HCT116 (cell line): ENCODE data around the gene ATP8B4. TPM values are rescaled to one million over a fixed set of nuclear protein-coding genes. Genes with fewer than 3 reads are reported as not detected.

Experiments
- ATAC-seq: fragments of 200-7000 bp; cut with Tn5 transposase; 2 replicates; pipeline ENCODE4 v1.9.1; 2020; ENCODE audit warnings: mild to moderate bottlenecking, moderate library complexity
- BruUV-seq: library from RNA; stranded (reverse); fragments of 400-500 nt; replicated peaks from 2 replicates; lab custom pipeline; 2021; lab: Mats Ljungman, UMichigan
- CTCF ChIA-PET: fragments of 300-600 bp; sonication (Branson Sonifier 250); formaldehyde crosslinking; loops from one replicate; lab custom pipeline; 2021; ENCODE audit warnings: antibody characterized with exemption; lab: Charles Lee
- POLR2A ChIA-PET: fragments of 300-600, 350-600 bp; sonication (Branson Sonifier 250); formaldehyde crosslinking; loops from one replicate; lab custom pipeline; 2021; ENCODE audit warnings: antibody characterized with exemption; lab: Charles Lee
- RAD21 ChIA-PET, 2 experiments: fragments of 300-600 bp; sonication (Branson Sonifier 250); formaldehyde crosslinking; loops; one replicate each; lab custom pipeline; 2023; ENCODE audit warnings: low total read pairs in 2 of 2; ENCODE audit not compliant: uncharacterized antibody in 2 of 2, unreplicated experiment in 2 of 2, low non-redundant PET in 1 of 2; lab: Charles Lee
- DNase-seq: peaks from one replicate; pipeline ENCODE4 v3.0.0-alpha.2; 2010; ENCODE audit warnings: low read depth, low spot score
- H2AFZ ChIP-seq: fragments of 200-600 bp; shearing (Covaris generic), sonication (generic); 2 replicates; pipeline ENCODE4 v1.6.1; 2017; ENCODE audit warnings: low read depth, mixed run types, mixed read lengths, antibody characterized with exemption, low read length; ENCODE audit not compliant: poor library complexity, severe bottlenecking
- H3K27ac ChIP-seq: 2 replicates; pipeline ENCODE4 v1.5.1; 2012; ENCODE audit warnings: low read depth, low read length
- H3K27me3 ChIP-seq: fragments of 200-600 bp; sonication (generic); 2 replicates; pipeline ENCODE4 v1.6.1; 2016; ENCODE audit warnings: mixed run types, low read length, mixed read lengths; ENCODE audit not compliant: insufficient read depth
- H3K36me3 ChIP-seq, 2 experiments: fragments of 200-500 bp in 1 of 2; fragments of 200-600 bp in 1 of 2; sonication (Bioruptor generic) in 1 of 2; sonication (generic) in 1 of 2; 2 replicates each; pipeline versions ENCODE4 v1.5.1 to v1.6.1; 2014 to 2016; ENCODE audit warnings: low read length in 2 of 2, inconsistent platforms in 1 of 2, mixed read lengths in 1 of 2, mixed run types in 1 of 2; ENCODE audit not compliant: insufficient read depth in 2 of 2, control insufficient read depth in 1 of 2
- H3K4me1 ChIP-seq, 2 experiments: fragments of 200-600 bp in 1 of 2; sonication (generic) in 1 of 2; 2 replicates each; pipeline versions ENCODE4 v1.5.1 to v1.6.1; 2012 to 2017; ENCODE audit warnings: low read length in 2 of 2, inconsistent platforms in 1 of 2, mild to moderate bottlenecking in 1 of 2, mixed read lengths in 1 of 2, mixed run types in 1 of 2, moderate library complexity in 1 of 2; ENCODE audit not compliant: insufficient read depth in 2 of 2, control insufficient read depth in 1 of 2
- H3K4me2 ChIP-seq: fragments of 200-600 bp; sonication (generic); 2 replicates; pipeline ENCODE4 v1.6.1; 2017; ENCODE audit warnings: mixed run types, low read length, mixed read lengths
- H3K4me3 ChIP-seq, 2 experiments: fragments of 200-600 bp in 1 of 2; sonication (generic) in 1 of 2; replicated peaks in 1 of 2; 2 replicates each; pipeline ENCODE4 v1.5.1; 2011 to 2016; ENCODE audit warnings: low read length in 2 of 2, control low read depth in 1 of 2, low read depth in 1 of 2, mild to moderate bottlenecking in 1 of 2, mixed read lengths in 1 of 2, mixed run types in 1 of 2
- H3K79me2 ChIP-seq: fragments of 200-600 bp; sonication (generic); 2 replicates; pipeline ENCODE4 v1.6.1; 2017; ENCODE audit warnings: mild to moderate bottlenecking, mixed run types, low read length, moderate library complexity, mixed read lengths; ENCODE audit not compliant: insufficient read depth
- H3K9ac ChIP-seq: fragments of 200-600 bp; sonication (generic); 2 replicates; pipeline ENCODE4 v1.6.1; 2016; ENCODE audit warnings: low read length, mixed read lengths
- H3K9me2 ChIP-seq: fragments of 200-600 bp; sonication (generic), shearing (Covaris generic); 2 replicates; pipeline ENCODE4 v1.6.1; 2017; ENCODE audit warnings: mixed run types, mild to moderate bottlenecking, moderate library complexity; ENCODE audit not compliant: insufficient read depth
- H3K9me3 ChIP-seq, 2 experiments: fragments of 200-500 bp in 1 of 2; fragments of 200-600 bp in 1 of 2; sonication (Bioruptor generic) in 1 of 2; sonication (generic) in 1 of 2; 2 replicates each; pipeline ENCODE4 v1.6.1; 2014 to 2017; ENCODE audit warnings: low read length in 2 of 2, mixed read lengths in 2 of 2, inconsistent platforms in 1 of 2, low read depth in 1 of 2, mild to moderate bottlenecking in 1 of 2, mixed run types in 1 of 2, moderate library complexity in 1 of 2; ENCODE audit not compliant: control insufficient read depth in 1 of 2, insufficient read depth in 1 of 2
- H4K20me1 ChIP-seq: fragments of 200-600 bp; sonication (generic), shearing (Covaris generic); 2 replicates; pipeline ENCODE4 v1.6.1; 2017; ENCODE audit warnings: mixed run types, mild to moderate bottlenecking, moderate library complexity; ENCODE audit not compliant: insufficient read depth
- EGR1 ChIP-seq: IDR thresholded peaks from 2 replicates; pipeline ENCODE4 v1.6.1; 2012; ENCODE audit warnings: low read depth
- EZH2phosphoT487 ChIP-seq: fragments of 200-600 bp; IDR thresholded peaks from 2 replicates; pipeline ENCODE4 v1.6.1; 2018; ENCODE audit warnings: antibody characterized with exemption, borderline replicate concordance
- POLR2AphosphoS5 ChIP-seq: IDR thresholded peaks from 2 replicates; pipeline ENCODE4 v1.6.1; 2011; ENCODE audit warnings: mild to moderate bottlenecking, low read depth, low read length, moderate library complexity
- SP1 ChIP-seq: IDR thresholded peaks from 2 replicates; pipeline ENCODE4 v1.6.1; 2012; ENCODE audit warnings: low read depth
- SRF ChIP-seq: IDR thresholded peaks from 2 replicates; pipeline ENCODE4 v1.6.1; 2012; ENCODE audit warnings: low read depth
- TCF7L2 ChIP-seq: IDR thresholded peaks from 2 replicates; pipeline ENCODE4 v1.7.0; 2011; ENCODE audit warnings: borderline replicate concordance, inconsistent platforms; ENCODE audit not compliant: insufficient read depth, insufficient read length; ENCODE audit errors: extremely low read depth
- YY1 ChIP-seq: IDR thresholded peaks from 2 replicates; pipeline ENCODE4 v1.6.1; 2011; ENCODE audit warnings: low read length, low read depth, moderate library complexity, mild to moderate bottlenecking; ENCODE audit not compliant: insufficient replicate concordance; ENCODE audit errors: extremely low read depth
- intact Hi-C: fragments of 100-400 bp; cut with micrococcal nuclease; formaldehyde crosslinking; loops from 2 replicates; pipeline ENCODE4 v1.10.0; 2022
- total RNA-seq: library from RNA; stranded (reverse); gene quantifications from one replicate; pipeline ENCODE4 v1.2.1, GENCODE V29; 2021; ENCODE audit not compliant: unreplicated experiment
- TF ChIP-seq, protein P1 (sequence below): IDR thresholded peaks from 2 replicates; pipeline ENCODE4 v1.6.1; 2011; ENCODE audit warnings: mild to moderate bottlenecking, low read length, moderate library complexity; ENCODE audit not compliant: insufficient replicate concordance; ENCODE audit errors: extremely low read depth

The ATP8B4 gene
- total RNA-seq, 1 experiment from 2014 or later = 0.25 TPM

DNA sequence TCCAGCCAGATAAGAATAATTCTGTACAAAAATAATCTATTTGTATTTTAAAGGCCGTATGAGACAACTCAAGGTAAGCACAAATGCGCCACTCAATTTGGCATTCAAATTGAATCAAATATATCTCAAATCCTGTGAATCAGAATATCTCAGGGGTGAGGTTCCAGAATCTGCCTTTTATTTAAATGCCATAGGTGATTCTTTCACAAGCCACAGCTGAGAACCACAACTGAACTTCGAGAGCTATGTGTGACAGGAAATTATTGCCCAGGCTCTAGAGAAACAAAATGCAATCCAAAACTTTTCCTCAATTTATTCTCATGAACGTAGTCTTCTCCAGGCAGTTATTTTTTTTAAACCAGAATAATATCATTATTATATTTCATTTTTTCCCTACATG lies 11.9 kb downstream of the ATP8B4 start (continued):
- TF ChIP-seq, protein P1, sequence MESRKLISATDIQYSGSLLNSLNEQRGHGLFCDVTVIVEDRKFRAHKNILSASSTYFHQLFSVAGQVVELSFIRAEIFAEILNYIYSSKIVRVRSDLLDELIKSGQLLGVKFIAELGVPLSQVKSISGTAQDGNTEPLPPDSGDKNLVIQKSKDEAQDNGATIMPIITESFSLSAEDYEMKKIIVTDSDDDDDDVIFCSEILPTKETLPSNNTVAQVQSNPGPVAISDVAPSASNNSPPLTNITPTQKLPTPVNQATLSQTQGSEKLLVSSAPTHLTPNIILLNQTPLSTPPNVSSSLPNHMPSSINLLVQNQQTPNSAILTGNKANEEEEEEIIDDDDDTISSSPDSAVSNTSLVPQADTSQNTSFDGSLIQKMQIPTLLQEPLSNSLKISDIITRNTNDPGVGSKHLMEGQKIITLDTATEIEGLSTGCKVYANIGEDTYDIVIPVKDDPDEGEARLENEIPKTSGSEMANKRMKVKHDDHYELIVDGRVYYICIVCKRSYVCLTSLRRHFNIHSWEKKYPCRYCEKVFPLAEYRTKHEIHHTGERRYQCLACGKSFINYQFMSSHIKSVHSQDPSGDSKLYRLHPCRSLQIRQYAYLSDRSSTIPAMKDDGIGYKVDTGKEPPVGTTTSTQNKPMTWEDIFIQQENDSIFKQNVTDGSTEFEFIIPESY = no peak

GRCh38 chr15:50106457-50106856 lies 12.6 kb downstream of the ATP8B4 start:
- ChIA-PET POLR2A (no interaction called here), CTCF (no interaction called here), RAD21 (no interaction called here)
- no peaks in the 10 kb centered on the region for H3K27me3 ChIP-seq
- ATAC-seq (no peak), DNase-seq (no peak)
- H3K4me2 ChIP-seq = no peak overlapping the region
- H3K9me2 ChIP-seq = no peaks in the 10 kb centered on the region
- H3K27ac ChIP-seq = no peak overlapping the region
- H3K9ac ChIP-seq = no peak overlapping the region
- intact Hi-C loops = no loop called here
- no peaks in the 10 kb centered on the region for H3K9me3 ChIP-seq
- no TSS peak for BruUV-seq
- no peaks in the 10 kb centered on the region for H3K36me3 ChIP-seq
- TF ChIP-seq EZH2phosphoT487 (no peak), TCF7L2 (no peak), SRF (no peak), YY1 (no peak), POLR2AphosphoS5 (no peak), SP1 (no peak), EGR1 (no peak)
- H2AFZ ChIP-seq = no peak overlapping the region
- H3K4me1 ChIP-seq = no peaks in the 10 kb centered on the region
- no peaks in the 10 kb centered on the region for H4K20me1 ChIP-seq
- H3K79me2 ChIP-seq = no peaks in the 10 kb centered on the region
- no peak overlapping the region for H3K4me3 ChIP-seq
